Endometrial microvascular endothelial cells (primary cell): Measurements from ENCODE around the gene INSR. TPM values are rescaled to one million over a fixed set of nuclear protein-coding genes. Genes with fewer than 3 reads are reported as not detected.

Experiments
- in situ Hi-C: cut with HindIII; loops from 2 replicates; pipeline ENCODE4 v1.10.0; 2017; ENCODE audit warnings: low sequenced_read_pairs, low pct_unique_long_range_greater_than_20kb; ENCODE audit errors: inconsistent ontology term
- total RNA-seq: library from RNA; depleted of rRNA; stranded (reverse); fragments of >200 nt; gene quantifications from one replicate; pipeline ENCODE4 v1.2.3, GENCODE V29; 2015; ENCODE audit errors: inconsistent ontology term

Gene INSR
- total RNA-seq, 1 donor from 2014 or later, result 9.5 TPM

DNA sequence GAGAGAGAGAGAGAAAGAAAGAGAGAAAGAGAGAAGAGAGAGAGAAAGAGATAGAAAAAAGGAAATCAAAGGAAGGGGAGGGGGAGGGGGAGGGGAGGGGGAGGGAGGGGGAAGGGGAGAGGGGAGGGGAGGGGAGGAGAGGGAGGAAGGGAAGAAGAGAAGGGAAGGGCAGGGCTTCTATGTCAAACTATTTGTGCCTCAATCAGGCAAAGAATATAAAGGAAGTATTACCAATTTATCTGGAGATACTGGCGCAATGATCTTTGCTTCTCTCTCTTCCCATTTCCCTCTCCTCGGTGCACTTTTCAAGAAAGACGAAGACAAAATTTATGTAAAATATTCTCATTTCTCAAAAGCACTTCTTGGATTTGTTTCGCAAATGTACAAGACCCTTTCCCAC lies 9.3 kb upstream of the INSR start:
- in situ Hi-C loops, result no loop called here

DNA sequence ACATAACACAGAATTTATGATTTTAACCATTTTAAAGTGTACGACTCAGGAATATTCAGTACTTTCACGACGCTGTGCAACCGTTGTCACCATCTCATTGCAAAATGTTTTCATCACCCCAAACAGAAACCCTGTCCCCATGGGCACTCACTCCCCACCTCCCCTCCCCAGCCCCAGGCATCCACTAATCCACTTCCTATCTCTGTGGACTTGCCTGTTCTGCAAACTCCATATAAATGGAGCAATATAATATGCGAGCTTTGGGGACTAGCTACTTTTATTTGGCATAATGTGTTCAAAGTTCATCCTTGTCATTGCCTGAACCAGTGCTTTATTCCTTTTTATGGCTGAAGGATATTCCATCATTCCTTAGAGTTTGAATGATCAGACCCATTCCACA lies 7.3 kb upstream of the INSR start:
- in situ Hi-C loops, result no loop called here

DNA sequence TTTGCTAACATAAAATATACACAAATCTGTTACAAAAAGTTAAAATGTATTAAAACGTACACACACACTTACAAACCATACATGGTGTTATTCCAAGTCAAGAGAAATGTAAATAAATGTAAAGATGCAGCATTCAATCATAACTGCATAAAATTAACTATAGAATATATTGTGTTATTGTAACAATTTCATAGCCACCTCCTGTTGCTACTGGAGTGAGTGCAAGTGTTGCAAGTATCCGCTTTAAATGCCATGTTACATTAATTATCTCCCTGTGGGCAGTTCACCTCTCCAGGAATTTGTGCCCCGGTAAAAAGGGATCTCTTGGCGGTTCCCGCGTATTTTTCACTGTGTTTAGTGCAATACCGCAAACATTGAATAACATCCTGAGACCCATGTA lies 3.5 kb upstream of the INSR start:
- in situ Hi-C loops, result no loop called here

DNA sequence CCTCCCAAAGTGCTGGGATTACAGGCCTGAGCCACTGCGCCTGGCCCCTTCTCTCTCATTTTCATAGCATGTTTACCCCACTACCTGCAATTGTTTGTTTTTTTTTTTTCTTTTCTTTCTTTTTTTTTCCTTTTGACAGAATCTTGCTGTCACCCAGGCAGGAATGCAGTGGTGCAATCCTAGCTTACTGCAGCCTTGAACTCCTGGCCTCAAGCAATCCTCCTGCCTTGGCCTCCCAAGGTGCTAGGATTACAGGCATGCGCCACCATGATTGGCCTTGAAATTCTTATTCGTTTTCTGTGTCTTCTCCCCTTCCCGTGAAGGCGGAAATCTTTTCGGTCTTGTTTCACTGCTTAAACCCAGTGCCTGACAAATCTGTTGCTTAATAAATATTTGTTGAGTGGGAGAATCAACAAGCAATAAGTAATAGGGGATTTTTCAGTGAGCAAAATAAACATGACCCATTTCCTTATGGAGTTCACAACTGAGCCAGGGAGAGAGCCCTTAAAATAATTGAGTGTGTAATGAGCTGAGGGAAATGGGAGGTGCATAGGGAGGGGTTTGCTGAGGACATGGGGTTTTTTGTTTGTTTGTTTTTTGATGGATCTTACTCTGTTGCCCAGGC lies 1.8 kb upstream of the INSR start:
- in situ Hi-C loops, result no loop called here

DNA sequence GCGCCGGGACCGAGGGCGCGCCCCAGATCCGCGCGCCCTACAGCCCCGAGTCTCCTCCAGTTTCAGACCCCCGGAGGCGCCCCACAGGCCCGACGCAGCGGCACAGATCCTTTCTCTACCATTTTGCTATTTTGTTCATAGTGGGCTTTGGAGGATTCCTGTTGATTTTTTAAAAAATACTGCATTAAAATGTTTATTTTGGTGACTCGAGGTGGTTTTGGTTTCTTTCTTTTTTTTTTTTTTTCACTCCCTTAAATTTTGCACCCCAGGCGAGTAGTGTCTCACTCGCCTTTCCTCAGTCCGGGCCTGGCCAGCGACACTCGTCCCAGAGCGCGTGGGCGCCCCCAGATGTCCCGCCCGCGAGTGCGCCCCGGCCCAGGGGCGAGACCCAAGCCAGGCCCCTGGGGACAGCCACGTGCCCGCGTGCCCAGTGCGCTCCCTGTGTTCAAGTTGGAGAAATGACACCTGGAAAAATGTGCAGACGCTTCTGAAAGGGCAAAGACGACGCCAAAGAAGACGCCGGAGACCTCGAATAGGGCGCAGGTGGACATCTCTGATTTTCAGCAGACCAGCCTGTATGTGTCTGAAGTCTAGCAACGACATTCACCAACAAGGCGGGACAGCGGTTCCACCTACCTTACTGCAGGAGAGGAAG lies 471 bp upstream of the INSR start:
- in situ Hi-C loops, result no loop called here

DNA sequence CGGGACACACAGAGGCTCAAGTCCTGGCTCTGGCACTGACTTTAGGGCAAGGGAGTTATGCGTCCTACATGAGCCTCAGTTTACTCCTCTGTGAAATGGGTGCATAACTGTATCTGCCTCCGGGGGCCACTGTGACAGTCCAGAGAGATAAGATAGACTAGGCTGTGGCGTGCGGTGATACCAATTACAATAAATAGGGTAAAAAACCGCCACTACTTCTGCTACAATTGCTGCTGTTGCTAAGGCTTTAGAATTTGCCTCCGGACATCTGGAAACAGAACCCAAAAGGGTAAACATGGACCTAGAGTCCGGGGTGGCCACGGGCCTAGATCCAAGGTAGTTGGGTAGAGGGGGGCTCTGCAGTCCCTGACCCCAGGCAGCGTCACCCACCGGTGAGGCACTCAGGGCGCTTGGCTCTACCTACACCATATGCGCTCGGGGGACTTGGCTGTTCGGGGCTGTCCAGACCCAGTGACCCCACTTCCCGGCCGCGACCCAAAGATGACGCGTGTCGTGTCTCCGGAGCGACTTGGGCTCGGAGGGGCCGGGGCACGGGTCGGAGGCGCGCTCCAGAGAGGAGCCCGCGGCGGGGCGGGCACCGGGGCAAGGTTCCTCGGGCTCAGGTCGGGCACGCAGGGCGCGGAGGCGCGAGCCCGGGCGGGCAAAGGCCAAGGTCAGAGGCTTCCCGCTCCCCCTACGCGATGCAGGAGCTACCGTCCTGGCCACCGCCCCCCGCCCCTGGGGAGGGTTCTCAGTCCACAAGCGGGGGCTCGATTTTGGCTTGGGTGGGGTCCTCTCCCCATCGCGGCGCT lies 1.1 kb downstream of the INSR start:
- in situ Hi-C loops, result no loop called here

DNA sequence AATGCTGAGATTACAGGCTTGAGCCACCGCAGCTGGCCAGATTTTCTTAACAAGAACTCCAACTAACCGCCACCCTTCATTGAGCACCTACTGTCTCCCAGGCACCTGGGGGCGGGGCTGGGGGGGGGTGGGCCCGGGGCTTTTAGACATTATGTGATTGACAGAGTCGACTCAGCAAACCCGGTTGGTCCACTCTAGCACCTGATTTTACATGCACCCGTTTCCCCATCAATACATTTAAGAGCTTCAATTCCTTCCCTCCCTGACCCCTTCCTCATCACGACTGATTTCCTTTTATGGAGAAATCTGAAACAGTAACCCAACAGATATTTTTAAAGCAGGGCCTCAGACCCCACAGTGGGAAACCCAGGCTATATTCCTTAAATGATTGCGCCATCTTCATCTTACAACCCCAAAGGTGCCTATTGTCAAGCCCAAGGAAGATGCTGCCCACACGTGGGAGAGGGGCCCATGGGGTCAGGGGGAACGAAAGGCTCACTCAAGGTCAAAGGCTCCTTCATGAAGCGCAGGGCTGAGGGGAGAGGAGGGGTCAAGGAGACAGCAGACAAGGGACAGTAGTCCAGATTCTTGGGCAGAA lies 1.8 kb downstream of the INSR start:
- in situ Hi-C loops, result no loop called here

DNA sequence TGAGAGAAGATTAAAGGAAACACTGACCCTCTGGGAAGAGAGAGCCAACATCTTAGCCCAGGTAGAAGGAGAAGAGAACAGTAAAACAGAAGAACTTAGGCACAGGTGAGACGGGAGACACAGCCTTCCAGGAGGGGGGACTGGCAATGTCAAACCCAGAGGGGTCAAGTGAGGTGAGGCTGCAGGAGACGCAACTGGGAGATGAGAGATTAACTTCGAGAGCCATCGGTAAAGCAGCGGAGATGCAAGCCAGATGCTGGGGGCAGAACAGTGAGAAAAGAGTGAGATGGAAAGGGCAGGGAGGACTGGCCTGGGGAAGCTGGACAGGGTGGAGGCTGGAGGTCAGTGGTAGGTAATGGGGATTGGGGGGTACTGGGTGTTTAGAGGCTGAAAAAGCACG lies 5.2 kb downstream of the INSR start:
- in situ Hi-C loops, result no loop called here

DNA sequence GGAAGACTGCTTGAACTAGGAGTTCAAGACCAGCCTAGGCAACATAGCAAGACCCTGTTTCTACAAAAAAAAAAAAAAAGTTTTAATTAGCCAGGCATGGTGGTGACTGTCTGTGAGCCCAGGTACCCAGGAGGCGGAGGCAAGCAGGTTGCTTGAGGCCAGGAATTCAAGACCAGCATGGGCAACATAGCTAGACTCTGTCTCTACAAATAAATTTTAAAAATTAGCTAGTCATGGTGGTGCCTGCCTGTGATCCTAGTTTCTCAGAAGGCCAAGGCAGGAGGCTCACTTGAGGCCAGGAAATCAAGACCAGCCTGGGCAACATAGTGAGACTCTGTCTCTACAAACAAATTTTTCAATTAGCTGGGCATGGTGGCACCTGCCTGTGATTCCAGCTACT lies 6.1 kb downstream of the INSR start:
- in situ Hi-C loops, result no loop called here

DNA sequence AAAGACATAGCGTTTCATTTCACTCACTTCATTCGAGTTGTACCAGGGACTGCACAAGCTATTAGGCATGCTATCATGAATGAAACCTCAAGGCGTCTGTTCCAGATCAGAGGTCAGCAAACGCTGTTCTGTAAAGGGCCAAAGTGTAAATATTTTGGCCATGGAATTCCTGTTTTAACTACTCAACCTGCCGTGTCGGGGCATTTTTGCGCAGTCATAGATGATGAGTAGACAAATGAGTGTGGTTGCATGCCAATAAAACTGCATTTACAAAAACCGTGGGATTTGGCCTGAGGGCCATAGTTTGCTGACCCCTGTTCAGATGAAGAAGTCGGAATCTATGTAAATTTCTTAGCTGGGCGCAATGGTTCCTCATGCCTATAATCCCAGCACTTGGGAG lies 6.5 kb downstream of the INSR start:
- in situ Hi-C loops, result no loop called here

DNA sequence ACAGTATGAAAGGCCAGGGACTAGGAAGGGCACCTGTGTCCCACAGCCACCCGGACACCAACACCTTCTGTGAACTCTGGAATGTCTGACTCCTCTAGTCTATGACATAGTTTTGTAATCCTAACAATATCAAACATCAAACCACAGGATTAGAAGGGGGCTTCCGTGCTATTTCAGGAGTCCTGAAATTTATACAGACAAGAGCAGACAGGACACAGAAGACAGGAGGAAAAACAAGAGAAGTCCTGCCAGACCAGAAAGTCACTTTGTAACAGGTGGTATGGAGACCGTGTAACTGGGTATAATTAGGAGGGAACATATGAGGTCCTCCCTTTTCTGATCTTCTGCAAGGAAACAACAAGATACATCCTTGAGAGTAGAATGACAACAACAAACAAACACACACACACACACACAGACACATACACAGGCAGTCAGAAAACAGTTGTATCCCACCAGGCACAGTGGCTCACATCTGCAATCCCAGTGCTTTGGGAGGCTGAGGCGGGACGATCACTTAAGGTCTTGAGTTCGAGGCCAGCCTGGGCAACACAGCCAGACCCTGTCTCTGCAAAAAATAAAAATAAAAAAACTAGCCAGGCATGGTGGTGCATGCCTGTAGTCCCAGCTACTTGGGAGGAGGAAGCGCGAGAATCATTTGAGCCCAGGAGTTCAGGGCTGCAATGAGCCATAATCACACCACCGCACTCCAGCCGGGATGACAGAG lies 13.1 kb downstream of the INSR start:
- in situ Hi-C loops, result no loop called here

DNA sequence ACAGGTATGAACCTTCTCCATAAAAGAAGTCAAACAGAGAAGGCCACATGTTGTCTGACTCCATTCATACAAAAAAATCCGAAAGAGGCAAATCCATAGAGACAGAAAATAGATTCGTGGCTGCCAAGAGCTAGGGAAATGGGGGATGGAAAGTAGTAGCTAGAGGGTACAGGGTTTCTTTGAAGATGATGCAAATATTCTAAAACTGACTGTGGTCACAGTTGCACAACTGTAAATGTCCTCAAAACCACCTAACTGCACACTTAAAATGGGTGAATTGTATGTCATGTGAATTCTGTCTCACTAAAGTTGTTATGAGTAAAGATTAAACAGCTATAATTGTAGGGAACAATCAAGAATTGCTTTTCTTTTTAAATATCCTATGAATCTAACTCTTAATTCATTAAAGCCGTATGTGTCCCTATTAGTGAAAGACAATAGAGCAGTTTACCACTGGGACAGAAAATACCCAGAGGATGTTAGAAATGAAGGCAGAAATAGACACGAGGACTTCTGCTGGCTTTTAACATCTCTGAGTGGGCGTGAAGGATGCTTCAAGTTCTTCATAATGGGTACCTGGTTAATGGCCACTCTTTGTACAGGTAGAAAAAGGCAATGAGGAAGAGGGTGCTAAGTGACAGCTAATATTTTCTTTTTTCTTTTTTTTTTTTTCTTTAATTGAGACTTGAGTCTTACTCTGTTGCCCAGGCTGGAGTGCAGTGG lies 21.2 kb downstream of the INSR start:
- in situ Hi-C loops, result no loop called here

DNA sequence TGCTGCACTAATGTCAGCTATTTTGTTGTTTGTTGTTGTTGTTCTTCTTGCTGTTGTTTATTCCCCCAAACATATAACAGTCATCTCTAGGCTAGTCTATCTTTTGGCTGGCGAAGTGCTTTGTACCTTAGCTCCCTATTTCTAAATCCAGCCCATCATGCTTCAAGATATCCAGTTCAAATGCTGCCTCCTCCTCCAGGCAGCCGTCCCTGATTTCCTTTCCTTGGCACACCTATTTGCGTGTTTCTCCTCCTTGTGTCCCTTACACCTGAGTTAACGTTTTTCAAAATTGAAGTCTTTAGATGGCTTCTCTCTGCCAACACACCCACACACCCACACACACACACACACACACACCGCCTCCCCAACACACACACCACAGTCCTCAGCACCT lies 25.5 kb downstream of the INSR start:
- in situ Hi-C loops, result loop anchor here (10.0 kb wide), 1 partner anchor 66 kb away; no protein-coding TSS in a partner anchor

DNA sequence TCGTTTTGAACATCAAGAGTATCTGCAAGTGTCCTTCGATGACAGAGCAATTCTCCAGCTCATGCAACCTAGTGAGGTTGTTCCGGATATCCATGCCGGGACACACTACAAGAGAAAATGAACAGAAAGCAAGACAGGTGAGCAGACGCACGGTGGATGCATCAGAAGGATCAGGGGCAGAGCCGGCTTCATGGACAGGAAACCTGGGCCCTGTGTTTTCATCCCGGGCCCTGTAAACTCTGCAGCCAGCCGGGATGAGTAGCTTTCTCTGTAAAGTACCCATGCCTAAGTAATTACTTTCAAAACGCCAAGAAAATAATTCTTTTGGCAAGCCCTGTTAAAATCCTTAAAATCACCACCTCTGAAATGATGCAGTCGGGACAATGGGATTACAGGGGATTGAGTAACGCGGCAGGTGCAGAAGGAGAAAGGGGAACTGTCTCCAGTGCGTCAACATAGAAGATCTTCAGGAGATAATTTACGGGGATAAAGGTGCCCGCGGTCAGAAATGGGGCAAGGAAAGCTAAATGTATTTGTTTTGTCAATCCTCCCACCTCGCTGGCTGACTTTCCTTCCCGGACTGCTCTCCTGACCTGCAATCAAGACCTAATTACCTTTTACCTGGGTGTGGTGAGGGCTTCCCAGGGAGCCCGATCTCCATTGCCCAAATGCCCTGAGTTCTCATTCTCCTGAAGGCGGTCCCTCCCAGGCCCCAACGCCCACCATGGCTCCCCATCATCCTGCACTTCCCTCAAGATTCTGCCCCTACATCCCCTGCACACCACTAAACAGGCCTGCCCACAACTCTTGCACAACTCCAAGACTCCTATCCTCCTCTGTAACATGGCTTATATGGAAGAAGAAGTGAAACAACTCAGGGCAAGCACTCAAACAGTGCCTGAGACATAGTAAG lies 26.2 kb downstream of the INSR start:
- in situ Hi-C loops, result loop anchor here (10.0 kb wide), 1 partner anchor 67 kb away; no protein-coding TSS in a partner anchor

DNA sequence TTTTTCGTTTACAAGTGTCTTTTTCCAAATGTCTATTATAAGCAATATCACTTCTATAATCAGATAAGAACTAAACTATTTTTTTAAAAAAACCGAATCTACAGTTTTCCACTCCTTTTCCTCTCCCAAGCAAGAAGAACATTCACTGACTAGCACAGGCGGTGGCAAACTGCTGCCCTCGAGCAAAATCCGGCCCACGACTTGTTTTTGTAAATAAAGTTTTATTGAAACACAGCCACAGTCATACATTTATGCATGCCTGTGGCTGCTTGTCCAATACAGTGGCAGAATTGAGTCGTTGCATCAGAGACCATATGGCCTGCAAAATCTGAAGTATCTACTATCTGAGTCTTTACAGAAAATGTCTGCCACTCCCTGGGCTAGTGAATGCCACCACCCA lies 27.4 kb downstream of the INSR start:
- in situ Hi-C loops, result loop anchor here (10.0 kb wide), 1 partner anchor 68 kb away; no protein-coding TSS in a partner anchor

DNA sequence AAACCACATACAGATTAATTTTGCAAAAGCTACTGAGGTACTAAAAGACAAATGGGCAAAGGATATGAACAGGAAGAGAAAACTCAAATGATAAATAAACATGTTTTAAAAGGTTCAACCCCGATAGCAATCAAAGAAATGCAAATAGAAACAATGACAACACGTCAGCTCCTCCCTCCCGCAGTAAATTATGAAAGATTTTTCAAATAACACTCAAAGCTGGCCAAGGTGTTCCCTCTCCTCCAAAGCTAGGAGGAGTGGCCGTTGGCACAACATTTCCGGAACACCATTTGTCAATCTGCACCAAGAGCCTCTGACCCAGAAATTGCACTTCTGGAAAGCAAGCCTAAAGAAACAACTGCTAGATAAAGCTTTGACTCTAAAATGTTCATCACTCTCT lies 28.3 kb downstream of the INSR start:
- in situ Hi-C loops, result loop anchor here (10.0 kb wide), 1 partner anchor 69 kb away; no protein-coding TSS in a partner anchor

DNA sequence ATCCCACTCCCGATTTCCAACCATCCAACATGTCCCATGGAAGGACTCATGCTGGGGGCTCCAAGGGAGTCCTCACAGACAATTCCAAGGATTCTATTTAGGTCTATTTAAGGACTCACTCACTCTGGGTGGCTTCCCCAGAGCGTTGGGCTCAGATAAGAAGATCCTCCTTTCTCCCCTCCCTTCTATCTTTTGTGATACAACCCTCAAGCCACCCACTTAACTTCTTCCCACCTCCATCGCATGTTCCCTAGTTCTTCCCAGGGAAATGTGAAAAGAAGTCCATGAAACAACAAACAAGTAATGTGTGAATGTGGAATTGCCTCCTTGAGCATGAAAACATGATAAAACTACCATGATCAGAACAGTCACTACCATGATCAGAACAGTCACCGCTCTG lies 29.4 kb downstream of the INSR start:
- in situ Hi-C loops, result loop anchor here (10.0 kb wide), 1 partner anchor 70 kb away; no protein-coding TSS in a partner anchor
